ENCODE measurements around the gene MAP1B.

DNA sequence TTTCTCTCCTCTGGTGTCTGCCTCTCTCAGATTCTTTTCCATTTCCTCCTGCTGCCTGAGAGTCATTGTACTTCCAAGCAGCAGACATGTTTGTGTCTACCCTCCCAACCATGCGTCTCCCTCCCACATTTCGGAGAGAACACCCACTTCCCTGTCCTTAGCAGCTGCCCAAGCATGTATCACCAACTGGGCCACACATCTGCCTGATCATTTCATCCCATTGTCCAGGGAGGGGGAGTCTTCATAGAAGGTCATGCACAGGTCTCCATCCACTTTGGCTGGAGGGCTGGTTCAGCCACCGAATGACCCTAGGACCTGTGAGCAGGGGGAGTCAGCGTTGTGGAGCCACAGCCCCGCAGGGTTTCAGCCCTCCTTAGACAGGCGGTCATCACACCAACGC lies 75.4 kb downstream of the MAP1B start:
- TF ChIP-seq BHLHE40 (IDR thresholded peaks at IDR 0.05; ENCODE audit: low read depth, low read length) (no peak), RCOR1 (IDR thresholded peaks at IDR 0.05; ENCODE audit: insufficient replicate concordance, low read length) (no peak), FOS (IDR thresholded peaks at IDR 0.05; ENCODE audit: low read depth, low read length) (no peak), CTCF (conservative IDR thresholded peaks at IDR 0.05; ENCODE audit: low read depth, low read length) (no peak), RFX5 (IDR thresholded peaks at IDR 0.05; ENCODE audit: low read depth, low read length) (no peak), POLR2A (IDR thresholded peaks at IDR 0.05; ENCODE audit: low read depth, low read length) (no peak), CEBPB (IDR thresholded peaks at IDR 0.05; ENCODE audit: low read depth, low read length) (no peak), CHD1 (IDR thresholded peaks at IDR 0.05; ENCODE audit: low read depth, low read length) (no peak), RAD21 (IDR thresholded peaks at IDR 0.05; ENCODE audit: low read length) (no peak), SMC3 (IDR thresholded peaks at IDR 0.05; ENCODE audit: low read depth, low read length) (no peak), MAZ (IDR thresholded peaks at IDR 0.05; ENCODE audit: borderline replicate concordance, low read depth, low read length) (no peak)
- TF ChIP-seq, protein P1, sequence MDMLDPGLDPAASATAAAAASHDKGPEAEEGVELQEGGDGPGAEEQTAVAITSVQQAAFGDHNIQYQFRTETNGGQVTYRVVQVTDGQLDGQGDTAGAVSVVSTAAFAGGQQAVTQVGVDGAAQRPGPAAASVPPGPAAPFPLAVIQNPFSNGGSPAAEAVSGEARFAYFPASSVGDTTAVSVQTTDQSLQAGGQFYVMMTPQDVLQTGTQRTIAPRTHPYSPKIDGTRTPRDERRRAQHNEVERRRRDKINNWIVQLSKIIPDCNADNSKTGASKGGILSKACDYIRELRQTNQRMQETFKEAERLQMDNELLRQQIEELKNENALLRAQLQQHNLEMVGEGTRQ (IDR thresholded peaks at IDR 0.05; ENCODE audit: low read depth, low read length): no peak
